Stimulated activated CD4-positive, alpha-beta T cell treated with anti-CD3 and anti-CD28 coated beads, TNF-alpha, amount 100 ng/mL, for 24 hours (primary cell): ENCODE measurements around the gene SLC10A7.

ENCODE experiments used
- DNase-seq, 3 experiments: peaks; one replicate each; pipeline ENCODE4 v3.0.0-alpha.2; 2020; ENCODE audit warnings: low read depth in 3 of 3

The SLC10A7 gene, protein sequence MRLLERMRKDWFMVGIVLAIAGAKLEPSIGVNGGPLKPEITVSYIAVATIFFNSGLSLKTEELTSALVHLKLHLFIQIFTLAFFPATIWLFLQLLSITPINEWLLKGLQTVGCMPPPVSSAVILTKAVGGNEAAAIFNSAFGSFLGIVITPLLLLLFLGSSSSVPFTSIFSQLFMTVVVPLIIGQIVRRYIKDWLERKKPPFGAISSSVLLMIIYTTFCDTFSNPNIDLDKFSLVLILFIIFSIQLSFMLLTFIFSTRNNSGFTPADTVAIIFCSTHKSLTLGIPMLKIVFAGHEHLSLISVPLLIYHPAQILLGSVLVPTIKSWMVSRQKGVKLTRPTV

DNA sequence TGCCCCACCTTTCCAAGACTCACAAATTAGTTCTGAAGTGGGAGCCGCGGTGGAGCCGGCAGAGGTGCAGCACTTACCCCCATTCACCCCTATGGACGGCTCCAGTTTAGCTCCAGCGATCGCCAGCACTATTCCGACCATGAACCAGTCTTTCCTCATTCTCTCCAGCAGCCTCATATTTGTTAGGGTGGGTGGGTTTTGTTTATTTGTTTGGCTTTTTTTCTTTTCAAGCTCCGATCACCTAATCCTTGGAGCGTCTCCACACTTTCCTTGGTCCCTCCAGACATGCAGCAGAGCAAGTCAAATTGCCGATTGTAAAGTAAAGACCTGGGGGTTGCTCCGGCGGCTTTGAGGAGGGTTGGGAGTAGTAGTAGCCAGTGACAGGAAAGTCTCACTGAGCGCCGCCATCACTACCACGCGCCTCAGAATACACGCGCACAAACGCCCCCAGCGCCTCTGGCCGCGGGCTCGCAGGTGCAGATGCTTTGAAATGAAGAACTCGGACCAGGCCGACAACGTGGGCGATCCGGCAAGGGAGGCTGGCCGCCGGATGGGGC lies at the start of gene SLC10A7:
Gene SLC10A7, minus strand, starts transcription at position 400 of the 557 bp plus-strand sequence. Its CDS starts 223 bp downstream, at position 177.
- DNase-seq, result peak; percentile 33 to 74 (median 52)

DNA sequence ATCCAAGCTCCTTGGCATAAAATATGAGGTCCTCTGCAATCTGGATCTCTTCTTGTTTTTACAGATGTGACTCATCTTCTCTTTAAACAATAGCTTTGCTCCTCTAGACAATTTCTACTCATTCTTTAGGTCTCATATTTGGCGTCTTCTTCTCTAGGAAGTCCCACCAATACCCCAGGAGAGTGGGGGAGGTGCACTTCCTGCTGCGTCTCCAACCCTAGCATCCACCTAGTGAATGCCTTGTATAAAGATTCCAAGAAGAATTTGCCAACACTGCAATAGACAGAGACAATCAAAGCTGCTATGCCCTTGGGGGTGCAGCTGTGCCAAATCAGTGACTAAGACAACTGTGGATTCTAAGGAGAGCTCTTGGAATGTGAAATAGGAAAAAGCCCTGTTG lies 45.7 kb upstream of the SLC10A7 start:
- DNase-seq, result no peak

DNA sequence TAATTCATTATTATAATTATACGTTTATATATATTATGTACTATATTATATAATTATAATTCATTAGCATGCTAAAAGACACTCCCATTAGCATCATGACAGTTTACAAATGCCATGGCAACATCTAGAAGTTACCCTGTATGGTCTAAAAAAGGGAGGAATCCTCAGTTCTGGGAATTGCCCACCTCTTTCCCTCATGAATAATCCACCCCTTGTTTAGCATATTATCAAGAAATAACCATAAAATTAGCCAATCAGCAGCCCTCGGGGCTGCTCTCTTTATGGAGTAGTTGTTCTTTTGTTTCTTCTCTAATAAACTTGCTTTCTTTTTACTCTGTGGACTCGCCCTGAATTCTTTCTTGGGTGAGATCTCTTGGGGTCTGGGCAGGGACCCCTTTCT lies 42.8 kb upstream of the SLC10A7 start:
- DNase-seq, result no peak

DNA sequence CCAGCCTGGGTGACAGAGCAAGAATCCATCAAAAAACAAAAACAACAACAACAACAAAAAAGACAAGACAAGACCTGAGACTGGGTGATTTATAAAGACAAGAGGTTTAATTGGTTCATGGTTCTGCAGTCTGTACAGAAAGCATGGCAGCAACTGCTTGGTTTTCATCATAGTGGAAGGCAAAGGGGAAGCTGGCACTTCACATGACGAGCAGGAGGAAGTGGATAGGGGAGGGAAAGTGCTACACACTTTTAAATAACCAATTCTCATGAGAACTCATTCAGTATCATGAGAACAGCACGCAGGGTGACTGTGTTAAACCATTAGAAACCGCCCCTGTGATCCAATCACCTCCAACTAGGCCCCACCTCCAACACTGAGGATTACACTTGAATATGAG lies 28.4 kb upstream of the SLC10A7 start:
- DNase-seq, result no peak

DNA sequence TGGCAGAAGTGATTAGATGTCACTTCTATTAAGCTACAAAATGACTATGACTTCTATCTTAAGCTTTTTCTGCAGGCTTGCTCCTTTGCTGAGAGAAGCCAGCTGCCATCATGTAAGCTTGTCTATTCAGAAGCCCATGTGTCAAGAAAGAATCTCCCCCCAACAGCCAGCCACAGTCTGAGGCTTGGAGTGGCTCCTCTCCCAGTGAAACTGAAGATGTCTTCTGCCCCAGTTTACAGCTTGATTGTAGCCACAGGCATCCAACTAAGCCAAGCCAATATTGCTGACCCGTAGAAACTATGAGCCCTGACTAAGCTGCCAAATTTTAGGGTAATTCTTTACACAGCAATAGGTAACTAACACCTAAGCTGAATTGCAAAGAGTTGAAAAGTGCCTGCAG lies 26.7 kb upstream of the SLC10A7 start:
- DNase-seq, result no peak

DNA sequence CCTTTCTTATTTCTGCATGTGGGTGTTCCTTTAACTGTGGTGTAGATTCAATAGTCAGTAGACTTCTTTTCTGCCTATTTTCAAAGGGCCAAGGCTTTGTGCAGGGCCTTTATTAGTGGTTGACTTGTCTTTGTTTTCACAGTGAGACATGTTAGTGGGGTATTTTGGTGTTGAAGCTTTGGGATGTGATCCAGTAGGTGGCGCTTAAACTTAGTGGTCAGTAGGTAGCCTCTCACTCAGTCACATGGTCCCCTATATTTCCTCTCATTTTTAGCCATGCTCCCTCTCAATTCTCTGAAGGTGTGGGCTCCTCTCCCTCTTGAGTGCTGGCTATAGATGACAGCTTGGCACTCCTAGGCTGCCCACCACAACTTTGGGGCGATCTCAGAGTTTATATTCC lies 23.4 kb upstream of the SLC10A7 start:
- DNase-seq, result no peak

DNA sequence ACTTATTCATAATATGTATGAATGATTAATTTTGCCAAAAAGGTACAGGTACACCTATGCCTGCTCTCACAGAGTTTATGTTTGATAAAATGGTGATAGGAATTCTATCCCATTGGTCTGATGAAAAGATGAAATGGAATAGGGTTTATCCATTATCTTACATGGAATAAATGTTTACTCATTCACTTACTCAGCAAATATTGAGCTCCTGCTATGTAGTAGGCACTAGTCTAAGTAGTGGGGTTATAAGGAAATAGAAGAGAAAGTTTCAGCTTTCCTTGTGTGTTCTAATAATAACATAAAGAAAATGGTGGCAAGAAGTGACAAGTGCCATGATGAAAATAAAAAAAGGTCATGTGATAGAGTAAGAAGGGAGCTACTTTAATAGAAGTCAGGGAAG lies 12.4 kb upstream of the SLC10A7 start:
- no peak for DNase-seq

DNA sequence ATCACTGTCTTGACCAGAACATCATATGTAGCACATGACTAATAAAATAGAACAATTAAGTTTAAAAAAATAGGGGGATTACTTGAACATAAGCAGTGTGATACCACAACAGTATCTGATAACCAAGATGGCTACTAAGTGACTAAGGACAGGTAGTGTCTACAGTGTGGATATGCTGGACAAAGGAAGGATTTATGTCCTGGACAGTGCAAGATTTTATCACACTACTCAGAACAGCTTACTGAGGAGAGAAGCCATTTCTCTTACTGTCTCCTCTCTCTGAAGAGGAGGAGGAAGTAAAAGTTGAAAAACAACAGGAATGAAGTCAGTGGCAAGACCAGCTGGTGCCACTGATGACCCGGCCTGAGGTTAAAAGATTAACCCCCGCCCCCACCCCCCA lies 4.0 kb upstream of the SLC10A7 start:
- DNase-seq, result no peak

DNA sequence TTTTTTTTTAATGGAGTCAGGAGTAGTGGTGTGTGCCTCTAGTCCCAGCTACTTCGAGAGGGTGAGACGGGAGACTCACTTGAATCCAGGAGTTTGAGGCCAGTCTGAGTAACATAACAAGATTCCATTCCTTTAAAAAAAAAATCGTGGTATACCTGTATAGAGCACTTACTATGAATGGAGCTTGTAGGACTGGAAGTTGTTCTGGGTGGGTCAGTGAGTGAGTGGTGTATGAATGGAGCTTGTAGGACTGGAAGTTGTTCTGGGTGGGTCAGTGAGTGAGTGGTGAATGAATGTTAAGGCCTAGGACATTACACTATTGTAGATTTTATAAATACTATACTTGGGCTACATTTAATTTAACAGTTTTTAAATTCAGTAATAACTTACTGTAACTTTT lies 2.9 kb upstream of the SLC10A7 start:
- no peak for DNase-seq

DNA sequence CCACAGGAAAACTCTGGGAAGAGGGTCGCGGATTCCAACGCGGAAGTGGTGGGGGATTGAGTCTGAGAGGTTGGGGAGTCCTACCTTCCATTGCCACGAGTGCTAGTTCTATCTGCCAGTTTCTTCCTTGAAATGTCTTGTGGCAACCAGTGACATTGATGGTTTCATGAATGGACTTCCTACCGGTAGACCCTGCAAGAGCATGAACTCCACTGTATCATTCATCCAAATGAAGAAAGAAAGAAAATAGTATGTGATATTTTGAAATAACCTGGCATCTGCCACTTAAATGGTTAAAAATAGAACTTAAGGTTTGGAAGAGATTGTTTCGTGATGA lies 1.1 kb upstream of the SLC10A7 start:
- no peak for DNase-seq

DNA sequence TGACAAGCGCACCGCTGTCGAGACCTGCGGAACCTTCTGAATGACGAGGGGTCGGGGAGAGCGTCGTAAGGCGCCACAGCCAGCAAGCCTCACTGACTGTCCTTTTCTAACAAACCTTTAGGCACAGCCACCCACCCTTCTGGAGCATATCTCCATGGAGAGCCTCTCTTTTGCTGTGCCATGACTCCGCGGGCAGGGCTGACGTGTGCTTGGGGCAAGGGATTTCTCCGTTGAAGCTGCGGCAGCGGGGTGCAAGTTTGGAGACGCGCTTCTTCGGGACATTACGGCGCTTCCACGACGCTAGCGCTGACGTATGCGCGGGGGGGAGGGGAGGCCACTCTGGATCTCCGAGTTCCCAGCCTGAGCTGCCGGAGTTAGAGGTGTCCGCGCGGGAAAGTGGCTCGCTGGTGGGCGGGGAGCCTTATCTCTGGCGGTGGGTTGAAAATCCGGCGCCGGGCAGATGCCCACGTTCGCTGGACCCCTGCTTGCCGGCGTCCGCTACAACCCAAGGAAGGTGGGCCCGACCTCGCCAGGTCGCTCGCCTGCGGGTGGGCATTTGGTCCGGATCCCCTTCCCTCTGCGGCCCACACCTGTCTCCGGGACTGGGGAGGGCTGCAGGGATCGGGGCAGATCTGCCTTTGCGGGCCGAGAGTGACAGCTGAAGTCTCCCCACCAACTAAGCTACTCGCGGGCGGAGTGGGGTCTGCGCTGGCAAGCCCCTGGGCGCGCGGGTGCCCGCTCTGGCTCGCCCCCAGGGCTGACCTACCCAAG lies 543 bp upstream of the SLC10A7 start:
- peak; percentile 74 to 90 (median 76) for DNase-seq

DNA sequence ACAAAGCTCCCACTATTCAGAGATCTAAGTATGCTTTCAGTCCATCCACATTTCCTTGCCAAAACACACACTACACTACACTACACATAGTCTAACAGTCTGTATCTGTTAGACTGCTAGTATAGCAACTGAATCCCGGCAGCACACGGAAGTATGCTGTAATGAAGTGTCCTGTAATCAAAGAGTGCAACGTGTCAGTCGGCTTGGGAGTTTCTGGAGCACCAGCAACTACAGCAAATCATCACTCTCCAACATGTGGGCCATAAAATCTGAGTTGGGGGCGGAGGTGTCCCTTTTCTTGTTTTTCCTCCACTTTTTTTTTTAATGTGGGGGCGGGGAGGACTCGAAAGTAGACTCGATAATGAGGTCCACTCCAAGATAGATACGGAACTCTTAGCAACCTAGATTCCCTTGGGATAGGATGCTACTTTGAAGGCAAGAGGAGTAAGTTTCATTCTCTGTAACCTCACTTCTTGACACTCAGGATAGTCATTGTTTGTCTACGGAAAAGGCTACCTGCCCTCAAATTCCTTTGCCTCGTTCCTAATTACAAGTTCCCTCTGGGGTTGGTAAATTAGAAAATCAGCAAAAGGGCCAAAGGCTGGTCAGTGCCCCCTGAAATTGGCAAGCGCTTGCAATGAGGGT lies 722 bp downstream of the SLC10A7 start:
- DNase-seq, result peak in 1 of 3 experiments; percentile 2

DNA sequence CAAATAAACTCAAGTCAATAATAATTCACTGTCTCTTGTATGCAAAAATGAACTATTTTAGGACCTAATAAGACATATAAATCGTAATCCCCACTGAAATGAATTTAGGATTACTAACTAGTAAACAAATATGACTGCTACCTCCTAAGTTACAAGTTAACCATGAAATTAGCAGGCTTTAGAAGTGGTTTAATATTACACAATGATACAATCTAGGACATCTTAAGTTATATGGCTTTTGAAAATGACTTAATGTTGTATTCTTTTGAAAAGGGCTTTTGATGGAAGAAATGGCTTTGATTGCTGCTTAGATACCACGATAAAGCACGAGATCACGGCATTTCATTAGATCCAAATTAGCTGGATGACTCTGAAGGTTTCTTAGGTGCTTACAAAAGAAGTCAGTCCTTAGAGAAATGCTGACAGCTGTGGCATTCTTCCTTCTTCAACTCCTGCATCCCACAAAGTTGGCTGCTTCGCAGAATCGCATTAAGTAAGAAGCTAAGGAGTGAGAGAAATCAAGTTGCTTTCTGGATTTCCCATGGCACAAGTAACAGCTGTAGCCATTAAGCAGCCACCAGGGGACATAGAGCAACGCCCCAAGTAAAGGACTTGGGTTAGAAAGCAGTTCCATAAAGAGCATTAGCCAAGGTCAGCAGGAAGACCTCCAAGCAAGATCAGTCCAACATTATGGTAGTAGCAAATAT lies 6.9 kb downstream of the SLC10A7 start:
- DNase-seq, result no peak

DNA sequence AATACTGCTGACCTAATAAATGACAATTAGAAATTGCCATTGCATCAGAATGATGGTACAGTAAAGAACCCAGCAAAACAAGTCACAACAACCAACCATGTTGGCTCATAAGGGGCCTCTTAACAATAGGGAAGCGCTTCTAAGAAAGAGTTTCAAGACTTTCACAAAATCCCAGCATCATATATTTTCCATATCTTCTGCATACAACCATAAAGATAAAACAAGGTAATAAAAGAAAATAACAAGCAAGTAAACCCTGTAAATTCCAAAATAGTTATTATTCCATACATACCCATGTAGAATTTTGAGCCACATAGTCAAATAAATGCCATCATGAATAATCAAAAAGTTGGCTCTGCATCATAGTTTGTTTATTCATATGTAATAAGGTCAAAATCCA lies 8.2 kb downstream of the SLC10A7 start:
- DNase-seq, result no peak

DNA sequence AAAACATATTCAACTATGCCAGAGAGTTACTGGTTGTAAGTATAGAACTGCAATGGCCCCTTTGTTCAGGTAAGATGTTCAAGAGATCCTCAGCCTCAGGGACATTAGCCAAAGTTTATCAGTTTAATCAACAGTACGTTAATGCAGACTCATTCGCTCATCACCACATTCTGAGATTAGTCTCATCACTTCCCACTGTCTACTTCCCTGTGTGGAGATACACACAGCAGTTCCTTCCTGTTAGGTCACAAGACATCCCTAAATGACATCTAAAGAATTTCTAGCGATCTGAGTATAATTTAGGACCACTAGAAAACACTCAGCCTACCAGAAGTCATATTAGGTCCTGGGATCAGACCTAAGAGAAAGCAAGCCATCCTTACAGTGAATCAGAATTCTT lies 10.4 kb downstream of the SLC10A7 start:
- DNase-seq, result no peak

DNA sequence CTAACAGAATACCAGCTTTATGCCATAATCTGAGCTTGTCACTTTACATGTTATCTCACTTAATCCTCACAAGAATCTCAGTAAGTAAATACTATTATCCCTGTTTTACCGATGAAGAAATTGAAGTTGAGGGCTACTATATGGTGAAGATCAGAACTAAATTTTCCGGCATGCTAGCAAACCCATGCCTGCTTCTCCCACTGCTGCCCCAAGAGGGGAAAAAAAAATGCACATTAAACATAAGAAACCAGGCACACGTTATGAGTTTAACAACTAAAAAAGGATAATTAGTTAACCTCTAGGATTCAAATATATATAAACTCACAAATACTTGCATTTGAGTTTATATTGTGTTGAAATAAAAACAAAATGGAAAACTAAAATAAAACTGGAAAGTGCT lies 10.8 kb downstream of the SLC10A7 start:
- DNase-seq, result no peak

DNA sequence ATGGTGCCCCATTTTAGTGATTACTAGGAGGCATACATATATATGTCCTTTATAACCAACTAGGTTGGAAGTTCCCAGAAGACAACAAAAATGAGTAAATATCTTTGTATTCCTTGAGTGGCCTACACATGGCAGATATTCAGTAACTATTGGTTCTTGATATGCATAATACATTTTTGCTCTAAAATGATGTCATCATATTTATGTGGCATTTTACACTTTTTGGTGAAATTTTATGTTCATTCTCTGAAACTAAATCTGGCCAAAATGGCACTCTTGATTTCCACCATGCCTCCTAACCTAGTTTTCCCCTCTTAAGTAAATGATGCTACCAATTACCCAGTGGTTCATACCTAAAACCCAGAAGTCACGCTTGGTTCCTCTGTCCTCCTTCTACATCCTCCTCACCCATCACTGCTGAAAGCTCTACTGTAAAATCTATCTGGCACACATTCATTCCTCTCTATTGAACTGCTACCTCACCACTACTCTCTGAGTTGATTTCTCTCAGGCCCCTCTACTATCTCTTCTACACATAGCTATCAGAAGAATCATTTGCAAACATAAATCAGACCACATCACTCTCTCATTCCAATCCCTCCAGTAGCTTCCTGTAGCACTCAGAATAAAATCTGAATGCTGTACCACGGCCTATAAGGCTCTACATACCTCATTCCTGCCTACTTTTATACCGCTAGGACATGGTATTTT lies 13.4 kb downstream of the SLC10A7 start:
- DNase-seq, result no peak

DNA sequence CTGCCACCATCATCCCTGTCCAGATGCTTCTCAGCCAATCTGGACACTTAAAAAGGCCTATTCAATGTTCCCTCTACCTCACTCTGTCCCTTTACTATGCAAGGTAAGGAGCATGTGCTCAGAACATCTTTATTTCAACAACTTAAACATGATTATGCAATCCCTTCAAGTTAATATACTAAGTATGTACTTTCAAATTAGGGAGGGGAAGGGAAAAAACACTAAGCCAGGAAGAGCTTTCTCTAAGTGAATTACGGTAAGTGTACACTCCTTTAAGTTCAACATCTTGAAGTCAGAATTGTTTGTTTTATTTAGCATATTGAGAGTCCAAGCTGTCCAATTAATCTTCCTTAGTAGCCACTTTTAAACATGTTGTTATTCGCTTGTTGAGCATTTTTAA lies 14.1 kb downstream of the SLC10A7 start:
- DNase-seq, result no peak

DNA sequence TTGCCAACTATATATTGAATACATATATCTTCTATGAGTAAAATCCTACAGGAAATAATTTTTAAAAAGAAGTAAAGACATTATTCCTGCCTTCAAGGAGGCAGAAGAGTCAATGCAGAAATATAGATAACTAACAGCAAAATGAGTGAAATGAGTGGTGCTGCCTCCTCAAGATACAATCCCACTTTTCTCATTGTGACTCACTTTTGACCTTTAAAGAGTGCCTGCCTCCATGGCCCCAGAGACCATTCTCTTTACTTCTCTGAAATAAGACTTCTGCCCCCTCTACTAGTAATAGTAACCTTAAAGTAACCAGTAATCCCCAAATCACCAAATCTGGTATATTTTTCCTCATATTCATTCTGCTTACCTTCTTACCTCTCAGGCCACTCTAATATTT lies 15.5 kb downstream of the SLC10A7 start:
- no peak for DNase-seq

DNA sequence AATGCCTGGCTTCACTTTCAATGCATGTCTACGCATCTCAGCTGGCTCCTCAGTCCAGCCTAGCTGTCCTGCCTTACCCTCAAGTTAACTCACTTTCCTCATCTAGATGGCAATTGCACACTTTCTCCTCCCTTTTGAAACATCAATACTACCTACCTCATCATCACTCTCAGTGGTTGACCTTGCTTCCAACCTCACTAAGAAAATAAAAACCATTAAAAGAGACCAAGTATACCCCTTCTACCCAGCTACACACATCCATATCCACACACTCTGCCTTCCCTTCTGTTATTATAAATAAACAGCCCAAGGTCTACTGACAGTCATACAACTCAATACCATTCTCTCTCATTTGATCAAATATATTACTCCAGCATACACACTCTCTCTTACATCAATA lies 21.5 kb downstream of the SLC10A7 start:
- no peak for DNase-seq

DNA sequence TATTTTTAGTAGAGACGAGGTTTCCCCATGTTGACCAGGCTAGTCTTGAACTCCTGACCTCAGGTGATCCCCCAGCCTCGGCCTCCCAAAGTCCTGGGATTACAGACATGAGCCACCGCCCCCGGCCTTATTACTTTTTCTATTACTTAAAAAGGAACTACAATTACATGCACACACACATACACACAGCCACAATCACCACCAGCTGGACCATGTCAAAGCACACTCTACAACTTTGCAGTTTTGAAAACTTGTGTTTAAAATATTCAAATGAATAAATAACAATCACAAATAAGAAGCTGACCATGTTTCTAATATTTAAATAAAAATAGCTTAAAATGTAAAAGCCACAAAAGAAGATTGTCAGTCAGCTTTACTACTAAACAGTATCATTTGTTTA lies 23.4 kb downstream of the SLC10A7 start:
- no peak for DNase-seq
